HCT116 (cell line): Measurements from ENCODE around the gene PARP12. TPM values are rescaled to one million over a fixed set of nuclear protein-coding genes. Genes with fewer than 3 reads are reported as not detected.

ENCODE experiments used
- ATAC-seq: fragments of 200-7000 bp; cut with Tn5 transposase; 2 replicates; pipeline ENCODE4 v1.9.1; 2020; ENCODE audit warnings: mild to moderate bottlenecking, moderate library complexity
- BruUV-seq: library from RNA; stranded (reverse); fragments of 400-500 nt; replicated peaks from 2 replicates; lab custom pipeline; 2021; lab: Mats Ljungman, UMichigan
- CTCF ChIA-PET: fragments of 300-600 bp; sonication (Branson Sonifier 250); formaldehyde crosslinking; loops from one replicate; lab custom pipeline; 2021; ENCODE audit warnings: antibody characterized with exemption; lab: Charles Lee
- POLR2A ChIA-PET: fragments of 300-600, 350-600 bp; sonication (Branson Sonifier 250); formaldehyde crosslinking; loops from one replicate; lab custom pipeline; 2021; ENCODE audit warnings: antibody characterized with exemption; lab: Charles Lee
- RAD21 ChIA-PET, 2 experiments: fragments of 300-600 bp; sonication (Branson Sonifier 250); formaldehyde crosslinking; loops; one replicate each; lab custom pipeline; 2023; ENCODE audit warnings: low total read pairs in 2 of 2; ENCODE audit not compliant: uncharacterized antibody in 2 of 2, unreplicated experiment in 2 of 2, low non-redundant PET in 1 of 2; lab: Charles Lee
- DNase-seq: peaks from one replicate; pipeline ENCODE4 v3.0.0-alpha.2; 2010; ENCODE audit warnings: low read depth, low spot score
- H2AFZ ChIP-seq: fragments of 200-600 bp; shearing (Covaris generic), sonication (generic); 2 replicates; pipeline ENCODE4 v1.6.1; 2017; ENCODE audit warnings: low read depth, mixed run types, mixed read lengths, antibody characterized with exemption, low read length; ENCODE audit not compliant: poor library complexity, severe bottlenecking
- H3K27ac ChIP-seq: 2 replicates; pipeline ENCODE4 v1.5.1; 2012; ENCODE audit warnings: low read depth, low read length
- H3K27me3 ChIP-seq: fragments of 200-600 bp; sonication (generic); 2 replicates; pipeline ENCODE4 v1.6.1; 2016; ENCODE audit warnings: mixed run types, low read length, mixed read lengths; ENCODE audit not compliant: insufficient read depth
- H3K36me3 ChIP-seq, 2 experiments: fragments of 200-500 bp in 1 of 2; fragments of 200-600 bp in 1 of 2; sonication (Bioruptor generic) in 1 of 2; sonication (generic) in 1 of 2; 2 replicates each; pipeline versions ENCODE4 v1.5.1 to v1.6.1; 2014 to 2016; ENCODE audit warnings: low read length in 2 of 2, inconsistent platforms in 1 of 2, mixed read lengths in 1 of 2, mixed run types in 1 of 2; ENCODE audit not compliant: insufficient read depth in 2 of 2, control insufficient read depth in 1 of 2
- H3K4me1 ChIP-seq, 2 experiments: fragments of 200-600 bp in 1 of 2; sonication (generic) in 1 of 2; 2 replicates each; pipeline versions ENCODE4 v1.5.1 to v1.6.1; 2012 to 2017; ENCODE audit warnings: low read length in 2 of 2, inconsistent platforms in 1 of 2, mild to moderate bottlenecking in 1 of 2, mixed read lengths in 1 of 2, mixed run types in 1 of 2, moderate library complexity in 1 of 2; ENCODE audit not compliant: insufficient read depth in 2 of 2, control insufficient read depth in 1 of 2
- H3K4me2 ChIP-seq: fragments of 200-600 bp; sonication (generic); 2 replicates; pipeline ENCODE4 v1.6.1; 2017; ENCODE audit warnings: mixed run types, low read length, mixed read lengths
- H3K4me3 ChIP-seq, 2 experiments: fragments of 200-600 bp in 1 of 2; sonication (generic) in 1 of 2; replicated peaks in 1 of 2; 2 replicates each; pipeline ENCODE4 v1.5.1; 2011 to 2016; ENCODE audit warnings: low read length in 2 of 2, control low read depth in 1 of 2, low read depth in 1 of 2, mild to moderate bottlenecking in 1 of 2, mixed read lengths in 1 of 2, mixed run types in 1 of 2
- H3K79me2 ChIP-seq: fragments of 200-600 bp; sonication (generic); 2 replicates; pipeline ENCODE4 v1.6.1; 2017; ENCODE audit warnings: mild to moderate bottlenecking, mixed run types, low read length, moderate library complexity, mixed read lengths; ENCODE audit not compliant: insufficient read depth
- H3K9ac ChIP-seq: fragments of 200-600 bp; sonication (generic); 2 replicates; pipeline ENCODE4 v1.6.1; 2016; ENCODE audit warnings: low read length, mixed read lengths
- H3K9me2 ChIP-seq: fragments of 200-600 bp; sonication (generic), shearing (Covaris generic); 2 replicates; pipeline ENCODE4 v1.6.1; 2017; ENCODE audit warnings: mixed run types, mild to moderate bottlenecking, moderate library complexity; ENCODE audit not compliant: insufficient read depth
- H3K9me3 ChIP-seq, 2 experiments: fragments of 200-500 bp in 1 of 2; fragments of 200-600 bp in 1 of 2; sonication (Bioruptor generic) in 1 of 2; sonication (generic) in 1 of 2; 2 replicates each; pipeline ENCODE4 v1.6.1; 2014 to 2017; ENCODE audit warnings: low read length in 2 of 2, mixed read lengths in 2 of 2, inconsistent platforms in 1 of 2, low read depth in 1 of 2, mild to moderate bottlenecking in 1 of 2, mixed run types in 1 of 2, moderate library complexity in 1 of 2; ENCODE audit not compliant: control insufficient read depth in 1 of 2, insufficient read depth in 1 of 2
- H4K20me1 ChIP-seq: fragments of 200-600 bp; sonication (generic), shearing (Covaris generic); 2 replicates; pipeline ENCODE4 v1.6.1; 2017; ENCODE audit warnings: mixed run types, mild to moderate bottlenecking, moderate library complexity; ENCODE audit not compliant: insufficient read depth
- CBX3 ChIP-seq: IDR thresholded peaks from 2 replicates; pipeline ENCODE4 v1.6.1; 2012; ENCODE audit warnings: low read depth
- CEBPB ChIP-seq: IDR thresholded peaks from 2 replicates; pipeline ENCODE4 v1.6.1; 2012; ENCODE audit warnings: low read depth
- EZH2 ChIP-seq: fragments of 200-600 bp; sonication (generic); IDR thresholded peaks from 2 replicates; pipeline ENCODE4 v1.6.1; 2017; ENCODE audit warnings: antibody characterized with exemption, mixed run types
- EZH2phosphoT487 ChIP-seq: fragments of 200-600 bp; IDR thresholded peaks from 2 replicates; pipeline ENCODE4 v1.6.1; 2018; ENCODE audit warnings: antibody characterized with exemption, borderline replicate concordance
- FOSL1 ChIP-seq: IDR thresholded peaks from 2 replicates; pipeline ENCODE4 v1.6.1; 2012; ENCODE audit warnings: low read depth
- JUND ChIP-seq: IDR thresholded peaks from 2 replicates; pipeline ENCODE4 v1.6.1; 2012
- POLR2A ChIP-seq: IDR thresholded peaks from 2 replicates; pipeline ENCODE4 v1.7.0; 2011; ENCODE audit warnings: borderline replicate concordance; ENCODE audit not compliant: insufficient read depth, insufficient read length; ENCODE audit errors: extremely low read depth
- POLR2AphosphoS5 ChIP-seq: IDR thresholded peaks from 2 replicates; pipeline ENCODE4 v1.6.1; 2011; ENCODE audit warnings: mild to moderate bottlenecking, low read depth, low read length, moderate library complexity
- RAD21 ChIP-seq: IDR thresholded peaks from 2 replicates; pipeline ENCODE4 v1.6.1; 2012; ENCODE audit warnings: low read depth, mild to moderate bottlenecking
- SP1 ChIP-seq: IDR thresholded peaks from 2 replicates; pipeline ENCODE4 v1.6.1; 2012; ENCODE audit warnings: low read depth
- TCF7L2 ChIP-seq: IDR thresholded peaks from 2 replicates; pipeline ENCODE4 v1.7.0; 2011; ENCODE audit warnings: borderline replicate concordance, inconsistent platforms; ENCODE audit not compliant: insufficient read depth, insufficient read length; ENCODE audit errors: extremely low read depth
- YY1 ChIP-seq: IDR thresholded peaks from 2 replicates; pipeline ENCODE4 v1.6.1; 2011; ENCODE audit warnings: low read length, low read depth, moderate library complexity, mild to moderate bottlenecking; ENCODE audit not compliant: insufficient replicate concordance; ENCODE audit errors: extremely low read depth
- ZFX ChIP-seq: fragments of 450-650 bp; IDR thresholded peaks from 2 replicates; pipeline ENCODE4 v1.6.1; 2017
- ZNF274 ChIP-seq: fragments of 200-500 bp; sonication (Bioruptor generic); IDR thresholded peaks from 2 replicates; pipeline ENCODE4 v1.6.1; 2014; ENCODE audit warnings: mild to moderate bottlenecking, low read depth, low read length, inconsistent platforms
- intact Hi-C: fragments of 100-400 bp; cut with micrococcal nuclease; formaldehyde crosslinking; loops from 2 replicates; pipeline ENCODE4 v1.10.0; 2022
- total RNA-seq: library from RNA; stranded (reverse); gene quantifications from one replicate; pipeline ENCODE4 v1.2.1, GENCODE V29; 2021; ENCODE audit not compliant: unreplicated experiment
- TF ChIP-seq, protein P1 (sequence below), 3 experiments: fragments of 200-600 bp in 1 of 3; sonication (generic) in 1 of 3; IDR thresholded peaks in 2 of 3; conservative IDR thresholded peaks in 1 of 3; 2 replicates each; pipeline ENCODE4 v1.5.1; 2012 to 2017; ENCODE audit warnings: low read depth in 2 of 3, low read length in 2 of 3, antibody characterized with exemption in 1 of 3, borderline replicate concordance in 1 of 3, control low read depth in 1 of 3, mild to moderate bottlenecking in 1 of 3, mixed read lengths in 1 of 3, mixed run types in 1 of 3, moderate library complexity in 1 of 3; ENCODE audit not compliant: insufficient read depth in 1 of 3
- TF ChIP-seq, protein P2 (sequence below): IDR thresholded peaks from 2 replicates; pipeline ENCODE4 v1.6.1; 2012
- TF ChIP-seq, protein P3 (sequence below): IDR thresholded peaks from 2 replicates; pipeline ENCODE4 v1.6.1; 2012
- TF ChIP-seq, protein P4 (sequence below): IDR thresholded peaks from 2 replicates; pipeline ENCODE4 v1.6.1; 2012; ENCODE audit warnings: low read depth
- TF ChIP-seq, protein P5 (sequence below): IDR thresholded peaks from 2 replicates; pipeline ENCODE4 v1.6.1; 2011; ENCODE audit warnings: mild to moderate bottlenecking, low read length, moderate library complexity; ENCODE audit not compliant: insufficient replicate concordance; ENCODE audit errors: extremely low read depth

PARP12 gene
- total RNA-seq, 1 experiment from 2014 or later, result 17.7 TPM

DNA sequence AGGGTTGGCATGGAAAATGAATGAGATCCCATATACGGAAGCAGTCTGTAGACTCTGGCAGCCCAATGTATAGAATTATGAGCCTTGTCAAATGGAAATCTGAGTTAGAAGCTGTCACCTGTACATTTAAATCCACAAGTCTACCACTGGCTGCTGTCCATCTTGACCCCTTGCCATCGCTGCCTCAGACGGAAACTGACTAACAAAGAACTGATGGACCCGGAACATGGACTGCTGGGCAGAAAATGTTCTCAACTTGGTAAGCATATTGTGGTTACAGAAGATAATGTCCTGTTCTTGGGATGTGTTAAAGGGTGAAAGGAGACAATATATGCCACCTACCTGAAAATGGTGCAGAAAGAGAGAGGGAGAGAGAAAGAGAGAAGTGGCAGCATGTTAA, 37.5 kb downstream of the PARP12 start:
- Histone ChIP-seq H3K27ac (no peak overlapping the region), H3K9me2 (no peaks in the 10 kb centered on the region), H3K4me1 (no peaks in the 10 kb centered on the region), H3K27me3 (no peaks in the 10 kb centered on the region), H3K36me3 (no peaks in the 10 kb centered on the region), H3K79me2 (no peaks in the 10 kb centered on the region), H2AFZ (no peak overlapping the region), H3K9me3 (no peaks in the 10 kb centered on the region), H3K9ac (no peak overlapping the region), H4K20me1 (no peaks in the 10 kb centered on the region), H3K4me2 (no peak overlapping the region), H3K4me3 (no peak overlapping the region)
- ChIA-PET POLR2A (no interaction called here), CTCF (no interaction called here), RAD21 (interaction anchor here in 1 of 2 experiments (0.6 kb wide), 1 partner anchor 355 kb away, joined by 3 read pairs; no protein-coding TSS in a partner anchor)
- ATAC-seq, result no peak
- BruUV-seq, result no TSS peak
- DNase-seq, result no peak
- TF ChIP-seq TCF7L2 (no peak), ZFX (no peak), JUND (no peak), CBX3 (no peak), POLR2AphosphoS5 (no peak), FOSL1 (no peak), POLR2A (no peak), YY1 (no peak), EZH2phosphoT487 (no peak), ZNF274 (no peak), SP1 (no peak), RAD21 (no peak), EZH2 (no peak), CEBPB (no peak)
- TF ChIP-seq, protein P1, sequence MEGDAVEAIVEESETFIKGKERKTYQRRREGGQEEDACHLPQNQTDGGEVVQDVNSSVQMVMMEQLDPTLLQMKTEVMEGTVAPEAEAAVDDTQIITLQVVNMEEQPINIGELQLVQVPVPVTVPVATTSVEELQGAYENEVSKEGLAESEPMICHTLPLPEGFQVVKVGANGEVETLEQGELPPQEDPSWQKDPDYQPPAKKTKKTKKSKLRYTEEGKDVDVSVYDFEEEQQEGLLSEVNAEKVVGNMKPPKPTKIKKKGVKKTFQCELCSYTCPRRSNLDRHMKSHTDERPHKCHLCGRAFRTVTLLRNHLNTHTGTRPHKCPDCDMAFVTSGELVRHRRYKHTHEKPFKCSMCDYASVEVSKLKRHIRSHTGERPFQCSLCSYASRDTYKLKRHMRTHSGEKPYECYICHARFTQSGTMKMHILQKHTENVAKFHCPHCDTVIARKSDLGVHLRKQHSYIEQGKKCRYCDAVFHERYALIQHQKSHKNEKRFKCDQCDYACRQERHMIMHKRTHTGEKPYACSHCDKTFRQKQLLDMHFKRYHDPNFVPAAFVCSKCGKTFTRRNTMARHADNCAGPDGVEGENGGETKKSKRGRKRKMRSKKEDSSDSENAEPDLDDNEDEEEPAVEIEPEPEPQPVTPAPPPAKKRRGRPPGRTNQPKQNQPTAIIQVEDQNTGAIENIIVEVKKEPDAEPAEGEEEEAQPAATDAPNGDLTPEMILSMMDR (IDR thresholded peaks at IDR 0.05 in 2 of 3, conservative IDR thresholded peaks at IDR 0.05 in 1 of 3; ENCODE audit: borderline replicate concordance in 1 of 3, insufficient read depth in 1 of 3, low read depth in 2 of 3, low read length in 2 of 3), result no peak
- TF ChIP-seq, protein P2, sequence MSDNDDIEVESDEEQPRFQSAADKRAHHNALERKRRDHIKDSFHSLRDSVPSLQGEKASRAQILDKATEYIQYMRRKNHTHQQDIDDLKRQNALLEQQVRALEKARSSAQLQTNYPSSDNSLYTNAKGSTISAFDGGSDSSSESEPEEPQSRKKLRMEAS, result no peak
- TF ChIP-seq, protein P3, sequence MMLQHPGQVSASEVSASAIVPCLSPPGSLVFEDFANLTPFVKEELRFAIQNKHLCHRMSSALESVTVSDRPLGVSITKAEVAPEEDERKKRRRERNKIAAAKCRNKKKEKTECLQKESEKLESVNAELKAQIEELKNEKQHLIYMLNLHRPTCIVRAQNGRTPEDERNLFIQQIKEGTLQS, result no peak
- TF ChIP-seq, protein P4, sequence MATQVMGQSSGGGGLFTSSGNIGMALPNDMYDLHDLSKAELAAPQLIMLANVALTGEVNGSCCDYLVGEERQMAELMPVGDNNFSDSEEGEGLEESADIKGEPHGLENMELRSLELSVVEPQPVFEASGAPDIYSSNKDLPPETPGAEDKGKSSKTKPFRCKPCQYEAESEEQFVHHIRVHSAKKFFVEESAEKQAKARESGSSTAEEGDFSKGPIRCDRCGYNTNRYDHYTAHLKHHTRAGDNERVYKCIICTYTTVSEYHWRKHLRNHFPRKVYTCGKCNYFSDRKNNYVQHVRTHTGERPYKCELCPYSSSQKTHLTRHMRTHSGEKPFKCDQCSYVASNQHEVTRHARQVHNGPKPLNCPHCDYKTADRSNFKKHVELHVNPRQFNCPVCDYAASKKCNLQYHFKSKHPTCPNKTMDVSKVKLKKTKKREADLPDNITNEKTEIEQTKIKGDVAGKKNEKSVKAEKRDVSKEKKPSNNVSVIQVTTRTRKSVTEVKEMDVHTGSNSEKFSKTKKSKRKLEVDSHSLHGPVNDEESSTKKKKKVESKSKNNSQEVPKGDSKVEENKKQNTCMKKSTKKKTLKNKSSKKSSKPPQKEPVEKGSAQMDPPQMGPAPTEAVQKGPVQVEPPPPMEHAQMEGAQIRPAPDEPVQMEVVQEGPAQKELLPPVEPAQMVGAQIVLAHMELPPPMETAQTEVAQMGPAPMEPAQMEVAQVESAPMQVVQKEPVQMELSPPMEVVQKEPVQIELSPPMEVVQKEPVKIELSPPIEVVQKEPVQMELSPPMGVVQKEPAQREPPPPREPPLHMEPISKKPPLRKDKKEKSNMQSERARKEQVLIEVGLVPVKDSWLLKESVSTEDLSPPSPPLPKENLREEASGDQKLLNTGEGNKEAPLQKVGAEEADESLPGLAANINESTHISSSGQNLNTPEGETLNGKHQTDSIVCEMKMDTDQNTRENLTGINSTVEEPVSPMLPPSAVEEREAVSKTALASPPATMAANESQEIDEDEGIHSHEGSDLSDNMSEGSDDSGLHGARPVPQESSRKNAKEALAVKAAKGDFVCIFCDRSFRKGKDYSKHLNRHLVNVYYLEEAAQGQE, result no peak
- TF ChIP-seq, protein P5, sequence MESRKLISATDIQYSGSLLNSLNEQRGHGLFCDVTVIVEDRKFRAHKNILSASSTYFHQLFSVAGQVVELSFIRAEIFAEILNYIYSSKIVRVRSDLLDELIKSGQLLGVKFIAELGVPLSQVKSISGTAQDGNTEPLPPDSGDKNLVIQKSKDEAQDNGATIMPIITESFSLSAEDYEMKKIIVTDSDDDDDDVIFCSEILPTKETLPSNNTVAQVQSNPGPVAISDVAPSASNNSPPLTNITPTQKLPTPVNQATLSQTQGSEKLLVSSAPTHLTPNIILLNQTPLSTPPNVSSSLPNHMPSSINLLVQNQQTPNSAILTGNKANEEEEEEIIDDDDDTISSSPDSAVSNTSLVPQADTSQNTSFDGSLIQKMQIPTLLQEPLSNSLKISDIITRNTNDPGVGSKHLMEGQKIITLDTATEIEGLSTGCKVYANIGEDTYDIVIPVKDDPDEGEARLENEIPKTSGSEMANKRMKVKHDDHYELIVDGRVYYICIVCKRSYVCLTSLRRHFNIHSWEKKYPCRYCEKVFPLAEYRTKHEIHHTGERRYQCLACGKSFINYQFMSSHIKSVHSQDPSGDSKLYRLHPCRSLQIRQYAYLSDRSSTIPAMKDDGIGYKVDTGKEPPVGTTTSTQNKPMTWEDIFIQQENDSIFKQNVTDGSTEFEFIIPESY, result no peak
- intact Hi-C loops, result no loop called here
